WTC11 (cell line): Measurements from ENCODE around the gene FRMD4B.

Source experiments
- CREB1 ChIP-seq: sonication (generic); formaldehyde crosslinking; IDR thresholded peaks from 2 replicates; pipeline ENCODE4 v1.8.0; 2023; ENCODE audit warnings: mild to moderate bottlenecking, missing genetic modification reagents
- FOXJ3 ChIP-seq: sonication (generic); formaldehyde crosslinking; IDR thresholded peaks from 2 replicates; pipeline ENCODE4 v1.9.0; 2021; ENCODE audit warnings: missing genetic modification reagents, mild to moderate bottlenecking, borderline replicate concordance
- FOXK1 ChIP-seq: sonication (generic); formaldehyde crosslinking; IDR thresholded peaks from 2 replicates; pipeline ENCODE4 v1.8.0; 2022; ENCODE audit warnings: mild to moderate bottlenecking, moderate library complexity, missing genetic modification reagents
- KAT7 ChIP-seq: sonication (generic); formaldehyde crosslinking; IDR thresholded peaks from 2 replicates; pipeline ENCODE4 v1.8.1; 2023; ENCODE audit warnings: missing genetic modification reagents, mild to moderate bottlenecking, borderline replicate concordance
- SMAD3 ChIP-seq: sonication (generic); formaldehyde crosslinking; IDR thresholded peaks from 2 replicates; pipeline ENCODE4 v1.8.0; 2022; ENCODE audit warnings: missing genetic modification reagents, mild to moderate bottlenecking, borderline replicate concordance
- ZNF121 ChIP-seq: sonication (generic); formaldehyde crosslinking; IDR thresholded peaks from 2 replicates; pipeline ENCODE4 v1.8.0; 2023; ENCODE audit warnings: missing genetic modification reagents
- ZNF416 ChIP-seq: fragments of 250-450 bp; sonication (Bioruptor Pico); IDR thresholded peaks from 2 replicates; pipeline ENCODE4 v1.9.0; 2021; ENCODE audit warnings: mild to moderate bottlenecking, inconsistent platforms
- TF ChIP-seq, protein P1 (sequence below): sonication (generic); formaldehyde crosslinking; IDR thresholded peaks from 2 replicates; pipeline ENCODE4 v1.8.1; 2022; ENCODE audit warnings: mild to moderate bottlenecking, moderate library complexity, missing genetic modification reagents
- TF ChIP-seq, protein P2 (sequence below): sonication (generic); formaldehyde crosslinking; IDR thresholded peaks from 2 replicates; pipeline ENCODE4 v1.8.1; 2023; ENCODE audit warnings: mild to moderate bottlenecking, missing genetic modification reagents, borderline replicate concordance
- TF ChIP-seq, protein P3 (sequence below): fragments of 200-600 bp; IDR thresholded peaks from 2 replicates; pipeline ENCODE4 v1.8.0; 2022; ENCODE audit warnings: antibody characterized with exemption
- TF ChIP-seq, protein P4 (sequence below): sonication (generic); formaldehyde crosslinking; IDR thresholded peaks from 2 replicates; pipeline ENCODE4 v1.8.0; 2022; ENCODE audit warnings: mild to moderate bottlenecking, missing genetic modification reagents
- TF ChIP-seq, protein P5 (sequence below): sonication (generic); formaldehyde crosslinking; IDR thresholded peaks from 2 replicates; pipeline ENCODE4 v1.8.0; 2022; ENCODE audit warnings: mild to moderate bottlenecking, missing genetic modification reagents
- TF ChIP-seq, protein P6 (sequence below): sonication (generic); formaldehyde crosslinking; IDR thresholded peaks from 2 replicates; pipeline ENCODE4 v1.8.1; 2022; ENCODE audit warnings: mild to moderate bottlenecking, missing genetic modification reagents, moderate library complexity, borderline replicate concordance
- TF ChIP-seq, protein P7 (sequence below): sonication (generic); formaldehyde crosslinking; IDR thresholded peaks from 2 replicates; pipeline ENCODE4 v1.8.1; 2023; ENCODE audit warnings: mild to moderate bottlenecking, missing genetic modification reagents, moderate library complexity

DNA sequence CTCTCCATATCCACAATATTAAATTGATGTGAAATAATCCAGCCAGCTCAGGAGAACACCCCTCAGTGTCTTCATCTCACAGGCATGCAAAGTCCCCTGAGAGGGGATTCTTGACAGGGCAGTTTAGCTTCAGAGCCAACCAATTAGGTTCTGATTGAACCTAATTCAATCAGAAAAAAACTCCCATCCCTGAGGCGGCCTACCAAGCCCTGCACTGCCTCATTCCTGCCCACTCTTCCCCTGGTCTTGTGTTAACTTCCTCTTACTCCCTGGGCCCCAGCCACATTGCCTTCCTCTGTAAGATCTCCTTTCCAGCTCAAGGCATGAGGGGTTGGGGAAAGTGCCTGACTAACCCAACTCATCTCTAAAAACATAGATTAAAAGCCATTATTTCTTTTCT, 46.1 kb downstream of the FRMD4B start:
- TF ChIP-seq, protein P1, sequence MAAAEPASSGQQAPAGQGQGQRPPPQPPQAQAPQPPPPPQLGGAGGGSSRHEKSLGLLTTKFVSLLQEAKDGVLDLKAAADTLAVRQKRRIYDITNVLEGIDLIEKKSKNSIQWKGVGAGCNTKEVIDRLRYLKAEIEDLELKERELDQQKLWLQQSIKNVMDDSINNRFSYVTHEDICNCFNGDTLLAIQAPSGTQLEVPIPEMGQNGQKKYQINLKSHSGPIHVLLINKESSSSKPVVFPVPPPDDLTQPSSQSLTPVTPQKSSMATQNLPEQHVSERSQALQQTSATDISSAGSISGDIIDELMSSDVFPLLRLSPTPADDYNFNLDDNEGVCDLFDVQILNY (CRISPR knock-in tag), result no peak
- TF ChIP-seq, protein P2, sequence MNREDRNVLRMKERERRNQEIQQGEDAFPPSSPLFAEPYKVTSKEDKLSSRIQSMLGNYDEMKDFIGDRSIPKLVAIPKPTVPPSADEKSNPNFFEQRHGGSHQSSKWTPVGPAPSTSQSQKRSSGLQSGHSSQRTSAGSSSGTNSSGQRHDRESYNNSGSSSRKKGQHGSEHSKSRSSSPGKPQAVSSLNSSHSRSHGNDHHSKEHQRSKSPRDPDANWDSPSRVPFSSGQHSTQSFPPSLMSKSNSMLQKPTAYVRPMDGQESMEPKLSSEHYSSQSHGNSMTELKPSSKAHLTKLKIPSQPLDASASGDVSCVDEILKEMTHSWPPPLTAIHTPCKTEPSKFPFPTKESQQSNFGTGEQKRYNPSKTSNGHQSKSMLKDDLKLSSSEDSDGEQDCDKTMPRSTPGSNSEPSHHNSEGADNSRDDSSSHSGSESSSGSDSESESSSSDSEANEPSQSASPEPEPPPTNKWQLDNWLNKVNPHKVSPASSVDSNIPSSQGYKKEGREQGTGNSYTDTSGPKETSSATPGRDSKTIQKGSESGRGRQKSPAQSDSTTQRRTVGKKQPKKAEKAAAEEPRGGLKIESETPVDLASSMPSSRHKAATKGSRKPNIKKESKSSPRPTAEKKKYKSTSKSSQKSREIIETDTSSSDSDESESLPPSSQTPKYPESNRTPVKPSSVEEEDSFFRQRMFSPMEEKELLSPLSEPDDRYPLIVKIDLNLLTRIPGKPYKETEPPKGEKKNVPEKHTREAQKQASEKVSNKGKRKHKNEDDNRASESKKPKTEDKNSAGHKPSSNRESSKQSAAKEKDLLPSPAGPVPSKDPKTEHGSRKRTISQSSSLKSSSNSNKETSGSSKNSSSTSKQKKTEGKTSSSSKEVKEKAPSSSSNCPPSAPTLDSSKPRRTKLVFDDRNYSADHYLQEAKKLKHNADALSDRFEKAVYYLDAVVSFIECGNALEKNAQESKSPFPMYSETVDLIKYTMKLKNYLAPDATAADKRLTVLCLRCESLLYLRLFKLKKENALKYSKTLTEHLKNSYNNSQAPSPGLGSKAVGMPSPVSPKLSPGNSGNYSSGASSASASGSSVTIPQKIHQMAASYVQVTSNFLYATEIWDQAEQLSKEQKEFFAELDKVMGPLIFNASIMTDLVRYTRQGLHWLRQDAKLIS, result no peak
- TF ChIP-seq, protein P3, sequence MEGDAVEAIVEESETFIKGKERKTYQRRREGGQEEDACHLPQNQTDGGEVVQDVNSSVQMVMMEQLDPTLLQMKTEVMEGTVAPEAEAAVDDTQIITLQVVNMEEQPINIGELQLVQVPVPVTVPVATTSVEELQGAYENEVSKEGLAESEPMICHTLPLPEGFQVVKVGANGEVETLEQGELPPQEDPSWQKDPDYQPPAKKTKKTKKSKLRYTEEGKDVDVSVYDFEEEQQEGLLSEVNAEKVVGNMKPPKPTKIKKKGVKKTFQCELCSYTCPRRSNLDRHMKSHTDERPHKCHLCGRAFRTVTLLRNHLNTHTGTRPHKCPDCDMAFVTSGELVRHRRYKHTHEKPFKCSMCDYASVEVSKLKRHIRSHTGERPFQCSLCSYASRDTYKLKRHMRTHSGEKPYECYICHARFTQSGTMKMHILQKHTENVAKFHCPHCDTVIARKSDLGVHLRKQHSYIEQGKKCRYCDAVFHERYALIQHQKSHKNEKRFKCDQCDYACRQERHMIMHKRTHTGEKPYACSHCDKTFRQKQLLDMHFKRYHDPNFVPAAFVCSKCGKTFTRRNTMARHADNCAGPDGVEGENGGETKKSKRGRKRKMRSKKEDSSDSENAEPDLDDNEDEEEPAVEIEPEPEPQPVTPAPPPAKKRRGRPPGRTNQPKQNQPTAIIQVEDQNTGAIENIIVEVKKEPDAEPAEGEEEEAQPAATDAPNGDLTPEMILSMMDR, result no peak
- TF ChIP-seq, protein P4, sequence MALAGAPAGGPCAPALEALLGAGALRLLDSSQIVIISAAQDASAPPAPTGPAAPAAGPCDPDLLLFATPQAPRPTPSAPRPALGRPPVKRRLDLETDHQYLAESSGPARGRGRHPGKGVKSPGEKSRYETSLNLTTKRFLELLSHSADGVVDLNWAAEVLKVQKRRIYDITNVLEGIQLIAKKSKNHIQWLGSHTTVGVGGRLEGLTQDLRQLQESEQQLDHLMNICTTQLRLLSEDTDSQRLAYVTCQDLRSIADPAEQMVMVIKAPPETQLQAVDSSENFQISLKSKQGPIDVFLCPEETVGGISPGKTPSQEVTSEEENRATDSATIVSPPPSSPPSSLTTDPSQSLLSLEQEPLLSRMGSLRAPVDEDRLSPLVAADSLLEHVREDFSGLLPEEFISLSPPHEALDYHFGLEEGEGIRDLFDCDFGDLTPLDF, result no peak
- TF ChIP-seq, protein P5, sequence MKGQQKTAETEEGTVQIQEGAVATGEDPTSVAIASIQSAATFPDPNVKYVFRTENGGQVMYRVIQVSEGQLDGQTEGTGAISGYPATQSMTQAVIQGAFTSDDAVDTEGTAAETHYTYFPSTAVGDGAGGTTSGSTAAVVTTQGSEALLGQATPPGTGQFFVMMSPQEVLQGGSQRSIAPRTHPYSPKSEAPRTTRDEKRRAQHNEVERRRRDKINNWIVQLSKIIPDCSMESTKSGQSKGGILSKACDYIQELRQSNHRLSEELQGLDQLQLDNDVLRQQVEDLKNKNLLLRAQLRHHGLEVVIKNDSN, result no peak
- TF ChIP-seq KAT7 (CRISPR knock-in tag) (no peak), ZNF416 (CRISPR knock-in tag) (no peak), ZNF121 (CRISPR knock-in tag) (no peak), FOXK1 (CRISPR knock-in tag) (no peak), SMAD3 (CRISPR knock-in tag) (no peak), FOXJ3 (CRISPR knock-in tag) (no peak), CREB1 (CRISPR knock-in tag) (no peak)
- TF ChIP-seq, protein P6, sequence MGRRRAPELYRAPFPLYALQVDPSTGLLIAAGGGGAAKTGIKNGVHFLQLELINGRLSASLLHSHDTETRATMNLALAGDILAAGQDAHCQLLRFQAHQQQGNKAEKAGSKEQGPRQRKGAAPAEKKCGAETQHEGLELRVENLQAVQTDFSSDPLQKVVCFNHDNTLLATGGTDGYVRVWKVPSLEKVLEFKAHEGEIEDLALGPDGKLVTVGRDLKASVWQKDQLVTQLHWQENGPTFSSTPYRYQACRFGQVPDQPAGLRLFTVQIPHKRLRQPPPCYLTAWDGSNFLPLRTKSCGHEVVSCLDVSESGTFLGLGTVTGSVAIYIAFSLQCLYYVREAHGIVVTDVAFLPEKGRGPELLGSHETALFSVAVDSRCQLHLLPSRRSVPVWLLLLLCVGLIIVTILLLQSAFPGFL (CRISPR knock-in tag), result no peak
- TF ChIP-seq, protein P7, sequence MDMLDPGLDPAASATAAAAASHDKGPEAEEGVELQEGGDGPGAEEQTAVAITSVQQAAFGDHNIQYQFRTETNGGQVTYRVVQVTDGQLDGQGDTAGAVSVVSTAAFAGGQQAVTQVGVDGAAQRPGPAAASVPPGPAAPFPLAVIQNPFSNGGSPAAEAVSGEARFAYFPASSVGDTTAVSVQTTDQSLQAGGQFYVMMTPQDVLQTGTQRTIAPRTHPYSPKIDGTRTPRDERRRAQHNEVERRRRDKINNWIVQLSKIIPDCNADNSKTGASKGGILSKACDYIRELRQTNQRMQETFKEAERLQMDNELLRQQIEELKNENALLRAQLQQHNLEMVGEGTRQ, result no peak
